ENCODE data around the gene MEF2A. TPM values are rescaled to one million over a fixed set of nuclear protein-coding genes. Genes with fewer than 3 reads are reported as not detected.

The MEF2A gene
- total RNA-seq, 1 donor from 2014 or later = 46.3 TPM

GRCh38 chr15:99571299-99571698, 5.5 kb downstream of the MEF2A start:
- H3K79me2 ChIP-seq (ENCODE audit: insufficient read depth, low read length) = peaks cover 100% of the 10 kb centered on the region
- H4K20me1 ChIP-seq (ENCODE audit: insufficient read depth, low read length) = peaks cover 71% of the 10 kb centered on the region
- H3K27ac Mint-ChIP-seq (ENCODE audit: unreplicated experiment) = no peak overlapping the region
- H3K9me3 Mint-ChIP-seq (ENCODE audit: unreplicated experiment) = no peaks in the 10 kb centered on the region
- no peak overlapping the region for H3K4me2 ChIP-seq (ENCODE audit: low read length)
- no peak overlapping the region for H3K9ac ChIP-seq (ENCODE audit: low read length)
- H2AFZ ChIP-seq (ENCODE audit: low read depth, low read length) = no peak overlapping the region
- TF ChIP-seq CTCF (IDR thresholded peaks at IDR 0.05; ENCODE audit: insufficient read depth, low read depth, low read length) (no peak), EZH2 (IDR thresholded peaks at IDR 0.05; ENCODE audit: insufficient read depth, low read length) (no peak)
- no peaks in the 10 kb centered on the region for H3K36me3 ChIP-seq (ENCODE audit: insufficient read depth, low read length)
- H3K4me1 Mint-ChIP-seq (ENCODE audit: low read depth, unreplicated experiment) = peaks cover 21% of the 10 kb centered on the region
- FAIRE-seq (no peak), DNase-seq (ENCODE audit: low read depth) (no peak)
- no peaks in the 10 kb centered on the region for H3K27me3 ChIP-seq (ENCODE audit: insufficient read depth, low read length)
- no peaks in the 10 kb centered on the region for H3K9me3 ChIP-seq (ENCODE audit: insufficient read depth, low read depth, low read length)
- peaks cover 5% of the 10 kb centered on the region for H3K4me1 ChIP-seq (ENCODE audit: insufficient read depth, low read length)
- peaks cover 4% of the 10 kb centered on the region for H3K36me3 Mint-ChIP-seq (ENCODE audit: low read depth, unreplicated experiment)
- no peak overlapping the region for H3K4me3 Mint-ChIP-seq (ENCODE audit: unreplicated experiment)
- H3K27ac ChIP-seq (ENCODE audit: low read depth, low read length) = no peak overlapping the region
- H3K4me3 ChIP-seq (ENCODE audit: insufficient read depth, low read depth, low read length) = no peak overlapping the region
- no peaks in the 10 kb centered on the region for H3K27me3 Mint-ChIP-seq (ENCODE audit: low read depth, unreplicated experiment)

GRCh38 chr15:99574048-99574447, 8.3 kb downstream of the MEF2A start:
- no peak overlapping the region for H3K4me3 ChIP-seq (ENCODE audit: insufficient read depth, low read depth, low read length)
- H2AFZ ChIP-seq (ENCODE audit: low read depth, low read length) = no peak overlapping the region
- H3K9me3 ChIP-seq (ENCODE audit: insufficient read depth, low read depth, low read length) = no peaks in the 10 kb centered on the region
- Mint-ChIP-seq H3K36me3 (ENCODE audit: low read depth, unreplicated experiment) (peaks cover 4% of the 10 kb centered on the region), H3K4me1 (ENCODE audit: low read depth, unreplicated experiment) (peaks cover 26% of the 10 kb centered on the region), H3K27ac (ENCODE audit: unreplicated experiment) (no peak overlapping the region), H3K9me3 (ENCODE audit: unreplicated experiment) (no peaks in the 10 kb centered on the region), H3K4me3 (ENCODE audit: unreplicated experiment) (no peak overlapping the region), H3K27me3 (ENCODE audit: low read depth, unreplicated experiment) (no peaks in the 10 kb centered on the region)
- no peaks in the 10 kb centered on the region for H3K27me3 ChIP-seq (ENCODE audit: insufficient read depth, low read length)
- no peak overlapping the region for H3K4me2 ChIP-seq (ENCODE audit: low read length)
- no peaks in the 10 kb centered on the region for H3K36me3 ChIP-seq (ENCODE audit: insufficient read depth, low read length)
- peaks cover 3% of the 10 kb centered on the region for H3K4me1 ChIP-seq (ENCODE audit: insufficient read depth, low read length)
- DNase-seq (ENCODE audit: low read depth) = no peak
- FAIRE-seq = no peak
- peaks cover 69% of the 10 kb centered on the region for H4K20me1 ChIP-seq (ENCODE audit: insufficient read depth, low read length)
- no peak overlapping the region for H3K9ac ChIP-seq (ENCODE audit: low read length)
- H3K79me2 ChIP-seq (ENCODE audit: insufficient read depth, low read length) = peaks cover 98% of the 10 kb centered on the region
- TF ChIP-seq EZH2 (IDR thresholded peaks at IDR 0.05; ENCODE audit: insufficient read depth, low read length) = no peak
- no peak for TF ChIP-seq CTCF (IDR thresholded peaks at IDR 0.05; ENCODE audit: insufficient read depth, low read depth, low read length)
- no peak overlapping the region for H3K27ac ChIP-seq (ENCODE audit: low read depth, low read length)

GRCh38 chr15:99574502-99574901, 8.7 kb downstream of the MEF2A start:
- Histone ChIP-seq H3K4me1 (ENCODE audit: insufficient read depth, low read length) (no peaks in the 10 kb centered on the region), H2AFZ (ENCODE audit: low read depth, low read length) (no peak overlapping the region), H3K4me3 (ENCODE audit: insufficient read depth, low read depth, low read length) (no peak overlapping the region), H4K20me1 (ENCODE audit: insufficient read depth, low read length) (peaks cover 71% of the 10 kb centered on the region), H3K36me3 (ENCODE audit: insufficient read depth, low read length) (no peaks in the 10 kb centered on the region), H3K9ac (ENCODE audit: low read length) (no peak overlapping the region), H3K79me2 (ENCODE audit: insufficient read depth, low read length) (peaks cover 97% of the 10 kb centered on the region), H3K9me3 (ENCODE audit: insufficient read depth, low read depth, low read length) (no peaks in the 10 kb centered on the region), H3K27me3 (ENCODE audit: insufficient read depth, low read length) (no peaks in the 10 kb centered on the region), H3K4me2 (ENCODE audit: low read length) (no peak overlapping the region), H3K27ac (ENCODE audit: low read depth, low read length) (no peak overlapping the region)
- no peak overlapping the region for H3K4me3 Mint-ChIP-seq (ENCODE audit: unreplicated experiment)
- FAIRE-seq (no peak), DNase-seq (ENCODE audit: low read depth) (no peak)
- no peak overlapping the region for H3K27ac Mint-ChIP-seq (ENCODE audit: unreplicated experiment)
- peaks cover 4% of the 10 kb centered on the region for H3K36me3 Mint-ChIP-seq (ENCODE audit: low read depth, unreplicated experiment)
- TF ChIP-seq EZH2 (IDR thresholded peaks at IDR 0.05; ENCODE audit: insufficient read depth, low read length) (no peak), CTCF (IDR thresholded peaks at IDR 0.05; ENCODE audit: insufficient read depth, low read depth, low read length) (no peak)
- no peaks in the 10 kb centered on the region for H3K9me3 Mint-ChIP-seq (ENCODE audit: unreplicated experiment)
- H3K4me1 Mint-ChIP-seq (ENCODE audit: low read depth, unreplicated experiment) = peaks cover 22% of the 10 kb centered on the region
- H3K27me3 Mint-ChIP-seq (ENCODE audit: low read depth, unreplicated experiment) = no peaks in the 10 kb centered on the region
